Right lobe of liver (tissue), 6 donors: ENCODE results near the gene PPP1R12A. TPM values are rescaled to one million over a fixed set of nuclear protein-coding genes. Genes with fewer than 3 reads are reported as not detected.
A peak's percentile ranks its signal among the peaks of the same experiment; 100 is the strongest.

Experiments used
- ATAC-seq, 4 donors: fragments of 200-7000 bp; cut with Tn5 transposase; one replicate each; pipeline ENCODE4 v1.9.1; 2020; ENCODE audit warnings: mild to moderate bottlenecking in 4 of 4, moderate library complexity in 4 of 4
- DNase-seq, 3 donors: peaks; one replicate each; pipeline ENCODE4 v3.0.0-alpha.2; 2020
- H3K27ac ChIP-seq, 3 donors: fragments of 200-600 bp; one replicate each; pipeline ENCODE4 v1.8.0; 2022
- H3K27me3 ChIP-seq, 2 donors: fragments of 200-600 bp; one replicate each; pipeline ENCODE4 v1.8.0; 2022
- H3K36me3 ChIP-seq, 4 donors: fragments of 200-600 bp; sonication (generic) in 1 of 4; one replicate each; pipeline versions ENCODE4 v1.5.1 to v1.8.0; 2017 to 2022; ENCODE audit warnings: control low read depth in 1 of 4
- H3K4me1 ChIP-seq, 4 donors: fragments of 200-600 bp; sonication (generic) in 1 of 4; one replicate each; pipeline versions ENCODE4 v1.5.1 to v1.8.0; 2017 to 2022; ENCODE audit warnings: control low read depth in 1 of 4
- H3K4me3 ChIP-seq, 3 donors: fragments of 200-600 bp; one replicate each; pipeline ENCODE4 v1.8.0; 2022
- H3K9me3 ChIP-seq, 4 donors: fragments of 200-600 bp; sonication (generic) in 1 of 4; one replicate each; pipeline versions ENCODE4 v1.5.1 to v1.8.0; 2017 to 2022; ENCODE audit warnings: control low read depth in 1 of 4
- POLR2A ChIP-seq: fragments of 450-650 bp; IDR thresholded peaks from one replicate; pipeline ENCODE4 v1.6.1; 2017; ENCODE audit warnings: antibody characterized with exemption, mild to moderate bottlenecking
- WGBS: methylation state at CpG from one replicate; pipeline ENCODE4 v1.1.6; 2018; ENCODE audit warnings: low coverage, low lambda C conversion rate; ENCODE audit not compliant: insufficient coverage; ENCODE audit errors: missing lambda C conversion rate; 5-methylcytosine and 5-hydroxymethylcytosine counted together
- intact Hi-C, 2 donors: fragments of 100-400 bp; cut with DNase I; formaldehyde crosslinking; loops; one replicate each; pipeline versions ENCODE4 v1.11.2 to v1.14.1; 2022
- total RNA-seq, 6 experiments: library from RNA; depleted of rRNA in 2 of 6; stranded (reverse); fragments of >200 nt in 2 of 6; fragmentation: NEBNext Ultra II Directional in 3 of 6; extraction: Animal tissue kit (Norgen Biotek cat#: 25700) in 3 of 6; gene quantifications; one replicate each; pipeline versions ENCODE4 v1.1.0 to v1.2.4, GENCODE V29; 2016 to 2023
- TF ChIP-seq, protein P1 (sequence below), 4 donors: fragments of 200-600 bp in 3 of 4; fragments of 450-650 bp in 1 of 4; IDR thresholded peaks; one replicate each; pipeline versions ENCODE4 v1.5.1 to v1.8.0; 2016 to 2022; ENCODE audit warnings: antibody characterized with exemption in 4 of 4, mild to moderate bottlenecking in 2 of 4
- donor health status: DM: no; HTN: yes; CAD: no.
- donor health status: DM: no; HTN: no; CAD: no.
- donor health status: DM: no; HTN: no; CAD: no.
- donor health status: DM: no; HTN: yes; CAD: no.
- donor health status: DM: no; HTN: yes; CAD: no.

Gene PPP1R12A
- total RNA-seq, 6 experiments from 2014 or later, result 13.1 to 21.0 (median 19.2) TPM

DNA sequence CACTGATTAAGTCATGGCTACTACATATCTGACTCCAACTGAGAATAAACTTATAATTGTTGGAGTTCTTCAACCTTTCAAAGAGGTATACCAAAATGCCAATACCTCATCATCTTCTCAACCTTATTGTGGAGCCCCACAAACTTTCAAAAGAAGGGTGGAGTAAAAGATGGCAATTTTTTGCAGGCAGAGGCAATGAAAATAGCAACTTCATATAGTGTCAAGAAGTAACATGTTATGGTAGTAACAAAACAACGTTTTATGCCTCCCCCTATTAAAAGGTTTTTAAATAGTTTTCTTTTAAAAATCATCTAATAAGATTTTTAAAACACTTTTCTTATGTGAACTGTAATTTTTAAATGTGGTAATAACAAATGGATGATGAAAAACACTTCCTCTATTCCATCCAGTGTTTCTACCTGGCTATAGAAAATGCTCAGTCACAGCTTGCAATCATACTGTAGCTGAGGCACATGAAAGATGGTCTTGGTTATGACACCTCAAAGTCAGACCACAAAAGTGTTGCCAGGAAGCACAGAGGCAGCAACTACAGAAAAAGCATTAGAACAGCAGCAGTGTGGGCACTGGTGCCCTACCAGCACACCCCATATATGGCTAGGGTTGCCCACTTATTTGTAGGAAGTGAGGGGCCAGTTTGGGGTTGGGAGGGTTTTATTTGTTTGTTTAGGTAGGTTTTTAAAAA, 7.0 kb downstream of the PPP1R12A start:
- peak in 3 of 4 donors; percentile 31 to 50 (median 49) for ATAC-seq
- TF ChIP-seq, protein P1, sequence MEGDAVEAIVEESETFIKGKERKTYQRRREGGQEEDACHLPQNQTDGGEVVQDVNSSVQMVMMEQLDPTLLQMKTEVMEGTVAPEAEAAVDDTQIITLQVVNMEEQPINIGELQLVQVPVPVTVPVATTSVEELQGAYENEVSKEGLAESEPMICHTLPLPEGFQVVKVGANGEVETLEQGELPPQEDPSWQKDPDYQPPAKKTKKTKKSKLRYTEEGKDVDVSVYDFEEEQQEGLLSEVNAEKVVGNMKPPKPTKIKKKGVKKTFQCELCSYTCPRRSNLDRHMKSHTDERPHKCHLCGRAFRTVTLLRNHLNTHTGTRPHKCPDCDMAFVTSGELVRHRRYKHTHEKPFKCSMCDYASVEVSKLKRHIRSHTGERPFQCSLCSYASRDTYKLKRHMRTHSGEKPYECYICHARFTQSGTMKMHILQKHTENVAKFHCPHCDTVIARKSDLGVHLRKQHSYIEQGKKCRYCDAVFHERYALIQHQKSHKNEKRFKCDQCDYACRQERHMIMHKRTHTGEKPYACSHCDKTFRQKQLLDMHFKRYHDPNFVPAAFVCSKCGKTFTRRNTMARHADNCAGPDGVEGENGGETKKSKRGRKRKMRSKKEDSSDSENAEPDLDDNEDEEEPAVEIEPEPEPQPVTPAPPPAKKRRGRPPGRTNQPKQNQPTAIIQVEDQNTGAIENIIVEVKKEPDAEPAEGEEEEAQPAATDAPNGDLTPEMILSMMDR (IDR thresholded peaks at IDR 0.05), result no peak
- no peak for TF ChIP-seq POLR2A
- WGBS, result 50% methylated on average over 1 of the region's 1 CpG
- DNase-seq, result no peak
- Histone ChIP-seq H3K4me3 (no peak overlapping the region), H3K36me3 (no peaks in the 10 kb centered on the region), H3K4me1 (no peaks in the 10 kb centered on the region), H3K27me3 (no peaks in the 10 kb centered on the region), H3K9me3 (no peaks in the 10 kb centered on the region), H3K27ac (no peak overlapping the region)
- intact Hi-C loops, result no loop called here

DNA sequence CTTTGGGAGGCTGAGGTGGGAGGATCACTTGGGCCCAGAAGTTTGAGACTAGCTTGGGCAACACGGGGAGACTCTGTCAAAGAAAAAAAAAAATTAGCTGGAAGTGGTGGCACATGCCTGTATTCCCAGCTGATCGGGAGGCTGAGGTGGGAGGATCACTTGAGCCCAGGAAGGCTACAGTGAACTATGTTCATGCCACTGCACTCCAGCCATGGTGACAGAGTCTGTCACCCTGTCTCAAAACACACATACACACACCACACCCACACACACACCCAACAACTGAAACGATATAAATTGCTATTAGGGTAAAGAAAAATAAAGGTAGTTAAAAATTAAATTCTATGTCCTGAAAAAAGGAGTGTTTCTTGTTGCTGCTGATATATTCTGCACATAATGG, 7.9 kb downstream of the PPP1R12A start:
- Histone ChIP-seq H3K36me3 (no peaks in the 10 kb centered on the region), H3K4me1 (no peaks in the 10 kb centered on the region), H3K4me3 (no peak overlapping the region), H3K9me3 (no peaks in the 10 kb centered on the region), H3K27me3 (no peaks in the 10 kb centered on the region), H3K27ac (no peak overlapping the region)
- intact Hi-C loops, result no loop called here
- TF ChIP-seq, protein P1 (IDR thresholded peaks at IDR 0.05), result no peak
- TF ChIP-seq POLR2A, result no peak
- DNase-seq, result no peak
- no peak for ATAC-seq
- 41% methylated on average over 3 of the region's 3 CpGs for WGBS

DNA sequence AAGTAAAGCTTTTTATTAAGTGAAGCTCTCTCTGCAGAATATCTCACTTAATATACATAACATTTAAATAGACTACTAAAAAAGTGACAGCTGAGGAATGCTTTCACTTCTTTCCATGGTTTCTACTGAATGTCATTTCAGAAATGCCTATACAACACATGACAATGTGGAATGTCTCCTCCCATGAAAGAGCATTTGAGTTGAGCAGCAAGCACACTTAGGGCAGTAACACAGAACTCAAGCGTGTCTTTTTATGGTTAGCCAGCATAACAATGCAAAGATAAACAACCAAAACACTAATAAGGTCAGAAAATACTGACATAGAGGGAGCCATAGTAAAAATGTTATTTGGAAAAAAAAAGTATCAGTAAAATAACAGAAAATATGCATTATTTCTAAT, 9.4 kb downstream of the PPP1R12A start:
- Histone ChIP-seq H3K4me3 (no peak overlapping the region), H3K9me3 (no peaks in the 10 kb centered on the region), H3K36me3 (no peaks in the 10 kb centered on the region), H3K27ac (no peak overlapping the region), H3K4me1 (no peaks in the 10 kb centered on the region), H3K27me3 (no peaks in the 10 kb centered on the region)
- intact Hi-C loops, result no loop called here
- DNase-seq (no peak), ATAC-seq (no peak)
- TF ChIP-seq POLR2A, result no peak
- TF ChIP-seq, protein P1 (IDR thresholded peaks at IDR 0.05), result no peak
- 67% methylated on average over 1 of the region's 1 CpG for WGBS

DNA sequence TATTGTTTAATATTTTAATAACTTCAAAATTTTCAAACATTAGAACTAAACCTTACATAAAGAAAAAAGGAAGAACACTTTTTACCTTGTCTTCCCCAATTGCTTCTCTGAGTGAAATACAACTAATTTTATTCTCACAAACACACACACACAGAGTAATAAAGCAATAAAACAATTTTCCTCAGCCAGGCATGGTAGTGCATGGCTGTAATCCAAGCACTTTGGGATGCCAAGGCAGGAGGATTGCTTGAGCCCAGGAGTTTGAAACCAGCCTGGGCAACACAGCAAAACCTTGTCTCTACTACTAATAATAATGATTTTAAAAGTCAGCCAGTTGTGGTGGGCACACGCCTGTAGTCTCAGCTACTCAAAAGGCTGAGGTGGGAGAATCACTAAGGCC, 13.1 kb downstream of the PPP1R12A start:
- Histone ChIP-seq H3K27me3 (no peaks in the 10 kb centered on the region), H3K36me3 (no peaks in the 10 kb centered on the region), H3K4me3 (no peak overlapping the region), H3K27ac (no peak overlapping the region), H3K4me1 (no peaks in the 10 kb centered on the region), H3K9me3 (no peaks in the 10 kb centered on the region)
- WGBS, result 91% methylated on average over 1 of the region's 1 CpG
- no peak for TF ChIP-seq POLR2A
- TF ChIP-seq, protein P1 (IDR thresholded peaks at IDR 0.05), result no peak
- DNase-seq, result no peak
- no peak for ATAC-seq
- intact Hi-C loops, result no loop called here
